UCSD-AML1 (cell line): ENCODE measurements around the gene SLC14A1.
"Not testable (repeated sequence)": the region's sequence is repeated elsewhere in the genome, so short reads cannot be mapped to it uniquely, and the experiment has no call there.

Experiments
- DNase-seq: peaks from one replicate; lab custom pipeline; 2025; ENCODE audit not compliant: unreplicated experiment; lab: John Stamatoyannopoulos, UW

Gene SLC14A1

DNA sequence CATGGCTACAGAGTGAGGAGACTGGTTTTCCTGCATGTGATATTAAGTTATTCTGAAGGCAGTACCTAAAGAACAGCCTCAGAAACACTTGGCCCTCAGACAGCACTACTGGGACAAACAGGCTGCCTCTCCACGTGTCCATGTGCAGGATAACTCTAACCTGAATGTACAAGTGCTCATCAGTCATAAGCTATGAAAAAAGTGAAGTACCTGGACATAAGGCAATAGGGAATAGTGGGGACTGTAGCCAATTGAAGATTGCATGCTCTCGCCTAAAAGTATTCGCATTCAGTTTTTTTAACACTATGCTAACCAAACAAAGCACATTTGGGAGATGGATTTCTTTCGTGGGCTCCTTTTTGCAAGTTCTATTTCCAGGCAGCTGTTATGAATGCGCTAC is 33.0 kb downstream of the SLC14A1 start:
- no peak for DNase-seq

DNA sequence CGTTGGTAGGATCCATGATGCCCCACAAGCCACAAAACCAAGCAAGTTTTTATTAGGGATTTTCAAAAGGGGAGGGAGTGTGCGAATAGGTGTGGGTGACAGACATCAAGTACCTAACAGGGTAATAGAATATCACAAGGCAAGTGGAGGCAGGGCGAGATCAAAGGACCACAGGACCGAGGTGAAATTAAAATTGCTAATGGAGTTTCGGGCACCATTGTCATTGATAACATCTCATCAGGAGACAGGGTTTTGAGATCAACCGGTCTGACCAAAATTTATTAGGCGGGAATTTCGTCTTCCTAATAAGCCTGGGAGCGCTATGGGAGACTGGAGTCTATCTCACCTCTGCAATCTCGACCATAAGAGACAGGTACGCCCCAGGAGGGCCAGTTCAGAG is 33.7 kb downstream of the SLC14A1 start:
- not testable (repeated sequence) for DNase-seq

DNA sequence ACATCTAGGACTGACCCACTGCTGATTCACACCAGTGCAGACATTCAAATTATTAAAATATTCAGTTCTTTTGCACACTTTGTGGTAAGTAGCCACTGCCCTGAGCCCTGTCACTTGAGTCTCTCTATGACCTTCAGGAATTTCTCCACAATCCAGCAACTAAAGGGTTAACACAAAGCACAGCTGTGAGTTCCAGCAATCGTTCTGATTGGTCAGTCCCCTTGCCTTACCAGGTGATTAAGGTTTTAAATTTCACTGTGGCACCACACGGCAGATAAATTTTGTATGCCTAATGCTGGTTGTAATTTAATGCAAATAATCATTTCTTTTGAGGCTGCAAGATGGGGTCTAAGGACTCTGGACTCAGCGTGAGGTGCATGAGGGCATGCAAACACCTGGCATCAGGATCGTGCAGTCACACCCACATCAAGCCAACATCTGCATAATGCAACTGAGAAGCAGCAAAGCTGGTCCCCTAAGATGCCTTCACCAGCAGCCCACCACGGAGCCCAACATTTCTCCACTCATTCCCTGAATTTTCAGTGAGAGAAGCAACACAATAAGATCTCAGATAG is 36.6 kb downstream of the SLC14A1 start:
- no peak for DNase-seq

DNA sequence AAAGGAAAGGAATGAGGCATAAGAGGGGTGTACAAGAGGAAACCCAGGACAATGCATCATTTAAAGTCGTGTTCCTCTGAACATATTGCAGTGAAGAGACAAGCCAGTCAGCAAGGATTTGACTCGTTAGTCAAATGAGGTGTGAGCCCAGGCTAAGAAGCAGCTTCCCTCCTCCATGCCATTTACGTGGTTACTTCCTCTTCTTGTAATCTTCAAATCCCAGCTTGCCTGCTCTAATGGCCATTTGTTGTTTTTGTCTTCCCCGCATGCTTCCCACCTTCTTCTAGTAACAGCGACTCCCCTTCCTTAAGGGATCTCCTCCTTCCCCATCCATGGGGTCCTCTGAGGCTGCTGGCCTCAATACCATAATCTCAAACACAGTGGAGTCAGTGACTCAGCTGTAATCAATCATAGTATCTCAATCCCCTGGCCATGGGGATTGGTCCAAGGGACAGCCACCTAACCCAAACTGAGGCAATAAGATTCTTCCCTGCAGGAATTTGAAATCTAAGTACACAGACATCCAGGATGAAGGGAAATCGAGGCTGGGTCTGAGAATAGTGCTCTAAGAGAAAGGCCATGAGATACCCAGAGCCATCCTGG is 37.6 kb downstream of the SLC14A1 start:
- peak; percentile 31 for DNase-seq

DNA sequence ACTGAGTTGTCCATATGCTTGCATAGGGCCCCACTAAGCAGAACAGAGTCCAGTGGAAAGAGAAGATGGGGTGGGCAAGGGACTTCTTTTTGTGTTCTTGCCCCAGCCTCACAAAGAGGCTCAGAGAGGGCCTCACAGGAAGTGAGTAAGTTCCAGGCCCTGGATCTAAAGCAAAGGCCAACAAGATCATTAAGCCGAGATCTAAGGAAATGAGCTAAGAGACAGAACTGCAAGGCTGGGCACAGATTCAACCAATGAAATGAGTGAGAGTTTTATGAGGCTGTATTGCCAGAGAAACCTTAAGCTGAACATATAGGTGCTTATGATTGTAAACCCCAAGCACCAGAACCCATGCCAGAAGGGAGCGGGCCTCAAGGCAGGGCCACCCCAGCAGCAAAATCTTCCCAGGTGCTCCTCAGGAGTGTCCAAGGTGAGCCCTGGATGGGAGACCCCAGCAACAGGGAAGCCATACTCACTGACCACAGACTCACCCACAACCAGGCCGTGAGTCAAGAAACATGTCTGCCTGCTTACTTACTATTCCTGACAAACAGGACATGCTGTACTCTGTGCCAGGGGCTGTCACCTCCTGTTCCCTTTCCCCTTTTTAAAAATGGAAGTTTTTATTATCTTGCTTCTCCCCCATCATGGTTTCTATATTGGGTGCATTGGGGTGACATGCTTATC is 40.2 kb downstream of the SLC14A1 start:
- no peak for DNase-seq

DNA sequence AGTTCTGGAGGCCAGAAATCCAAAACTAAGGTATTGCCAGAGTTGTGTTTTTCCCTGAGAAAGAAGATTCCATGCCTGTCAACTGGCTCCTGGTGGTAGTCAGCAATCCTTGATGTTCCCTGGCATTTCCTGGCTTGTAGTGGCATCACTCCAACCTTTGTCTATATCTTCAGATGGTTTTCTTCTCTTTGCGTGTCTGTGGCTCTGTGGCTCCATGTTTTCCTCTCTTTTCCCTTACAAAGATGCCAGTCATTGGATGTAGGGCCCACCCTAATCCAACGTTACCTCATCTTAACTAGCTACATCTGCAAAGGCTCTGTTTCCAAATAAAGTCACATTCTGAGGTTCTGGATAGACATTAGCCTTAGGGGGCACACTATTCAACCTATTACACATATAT is 41.8 kb downstream of the SLC14A1 start:
- DNase-seq = no peak

DNA sequence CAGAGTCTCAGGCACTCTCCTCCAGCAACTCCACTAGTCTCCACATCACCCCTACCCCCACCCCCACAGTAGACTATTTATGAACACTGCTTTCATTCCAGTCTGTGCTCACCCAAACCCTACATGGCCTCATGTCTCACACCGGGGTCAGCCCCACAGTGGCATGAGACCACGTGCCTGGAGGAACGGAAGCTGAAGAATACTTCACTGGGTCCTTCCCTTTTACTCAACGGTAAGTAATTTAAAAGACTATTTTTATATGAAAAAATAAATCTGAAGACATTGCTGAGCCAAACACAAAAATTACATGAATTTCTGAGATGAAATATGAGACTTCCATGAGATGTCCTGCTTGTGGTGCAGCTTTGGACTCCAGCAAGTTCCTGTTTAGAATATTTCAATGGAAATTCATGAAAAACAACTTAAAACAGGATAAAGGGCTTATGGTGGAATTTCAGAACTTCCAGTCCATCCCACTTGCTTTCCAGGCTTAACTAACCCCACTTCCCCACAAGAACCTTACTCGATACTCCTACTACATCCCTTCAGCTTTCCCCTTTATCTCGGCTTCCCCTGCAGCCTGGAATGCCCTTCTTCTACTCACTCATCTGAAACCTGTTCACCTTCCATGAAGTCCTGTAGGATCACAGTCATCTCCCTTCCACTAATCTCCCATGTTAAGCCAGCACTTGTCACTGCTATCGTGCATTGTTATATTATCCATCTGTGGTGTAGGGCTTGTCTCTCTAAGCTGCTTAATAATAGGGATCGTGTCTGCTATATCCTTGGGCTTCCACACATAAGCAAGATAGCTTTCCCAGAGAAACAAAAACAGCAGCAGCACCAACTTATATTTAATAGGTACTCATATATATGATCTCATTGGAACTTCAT is 47.9 kb downstream of the SLC14A1 start:
- no peak for DNase-seq

DNA sequence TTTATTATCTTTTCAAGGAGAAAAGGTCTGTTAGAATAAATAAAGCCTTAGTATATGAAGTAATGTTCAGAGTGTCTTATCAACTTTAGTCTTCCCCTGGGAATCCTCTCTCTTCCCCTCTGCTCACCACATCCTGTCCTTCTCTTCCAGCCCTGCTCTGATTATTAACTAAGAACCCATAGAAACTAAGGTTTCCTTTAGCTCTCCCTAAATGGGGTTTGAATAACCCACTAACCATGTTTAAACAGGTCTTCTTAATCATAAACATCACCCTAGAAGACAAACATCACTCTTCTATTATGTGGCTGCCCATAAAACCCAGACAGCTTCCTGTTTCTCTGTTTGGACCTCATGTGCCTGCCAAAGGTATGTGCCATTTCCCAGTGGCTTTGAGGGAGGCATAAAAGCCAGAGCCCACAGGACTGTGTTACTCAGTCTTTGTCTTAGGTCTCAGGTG is 50.1 kb downstream of the SLC14A1 start:
- DNase-seq = no peak

DNA sequence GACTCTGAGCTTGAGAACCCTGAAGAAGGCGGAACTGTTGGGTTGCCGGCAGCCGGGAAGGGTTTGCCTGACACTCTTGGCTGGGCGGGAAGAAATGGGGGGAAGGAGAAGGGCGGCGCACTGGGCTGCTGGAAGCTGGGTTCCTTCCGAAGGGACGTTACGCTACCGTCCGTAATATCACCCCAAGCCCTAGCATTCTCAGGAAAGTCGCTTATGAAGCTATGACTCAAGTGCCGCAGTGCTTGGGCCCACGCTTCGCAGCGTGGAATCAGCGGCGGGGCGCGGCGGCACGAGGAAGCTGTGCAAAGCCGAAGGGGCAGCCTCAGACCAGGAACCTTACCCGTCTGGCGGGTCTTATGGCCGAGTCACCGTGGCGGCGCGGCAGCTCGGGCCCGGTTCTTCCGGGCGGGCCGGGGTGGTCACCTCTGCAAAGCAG is 51.3 kb downstream of the SLC14A1 start:
- DNase-seq = peak; percentile 84

DNA sequence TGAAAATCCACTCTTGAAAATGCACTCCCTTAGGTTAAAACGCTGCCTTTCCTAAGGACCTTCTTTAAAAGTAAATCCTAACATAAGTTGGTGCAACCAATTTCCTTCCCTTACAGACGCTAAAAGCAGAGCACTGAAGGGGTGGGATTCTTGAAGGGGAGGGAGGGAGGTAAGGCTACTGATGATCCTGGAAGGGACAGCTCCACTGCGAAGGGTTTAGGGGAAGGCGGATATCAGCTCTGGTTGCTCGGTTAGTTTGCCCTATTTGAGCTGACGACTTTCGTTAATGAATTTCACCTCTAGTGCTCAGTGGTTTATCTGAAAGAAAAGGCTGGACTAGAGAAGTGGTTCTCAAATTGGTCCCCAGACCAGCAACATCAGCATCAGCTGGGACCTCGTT is 51.8 kb downstream of the SLC14A1 start:
- no peak for DNase-seq

DNA sequence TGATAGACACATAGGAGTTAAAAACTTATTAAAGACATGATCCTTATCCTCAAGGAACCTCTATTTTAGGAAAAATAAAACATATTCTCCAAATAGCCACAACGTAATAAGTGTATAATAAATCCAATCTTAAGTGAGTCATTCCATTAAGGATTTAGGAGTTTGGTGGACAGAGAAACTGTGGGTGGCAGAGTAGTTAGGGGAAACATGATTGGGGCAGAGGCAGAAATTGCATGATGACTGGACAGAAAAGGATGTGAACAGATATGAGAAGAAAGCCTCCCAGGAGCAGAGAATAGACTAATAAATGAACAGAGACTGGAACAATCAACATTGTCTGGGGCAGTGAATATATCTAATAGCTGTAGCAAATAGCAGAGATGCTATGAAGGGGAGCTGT is 53.4 kb downstream of the SLC14A1 start:
- no peak for DNase-seq

DNA sequence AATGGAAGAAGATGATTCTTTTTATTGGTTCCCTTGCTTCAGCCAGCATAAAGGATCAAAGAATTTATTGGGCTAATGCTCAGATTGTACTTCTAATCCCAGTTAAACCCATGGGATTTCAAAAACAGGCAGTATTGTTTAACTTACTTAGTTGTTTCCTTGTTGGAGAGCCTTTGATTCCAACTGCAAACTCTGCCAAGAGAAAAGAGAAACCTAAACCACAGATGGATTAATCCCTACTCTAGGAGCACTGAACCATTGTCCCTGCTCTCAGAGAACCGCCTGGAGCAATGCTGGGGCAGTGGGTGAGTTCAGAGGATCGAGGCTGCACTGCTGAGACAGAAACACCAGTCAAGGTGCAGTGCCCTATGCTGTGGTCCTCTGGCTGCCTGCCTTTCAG is 56.6 kb downstream of the SLC14A1 start:
- DNase-seq = no peak

DNA sequence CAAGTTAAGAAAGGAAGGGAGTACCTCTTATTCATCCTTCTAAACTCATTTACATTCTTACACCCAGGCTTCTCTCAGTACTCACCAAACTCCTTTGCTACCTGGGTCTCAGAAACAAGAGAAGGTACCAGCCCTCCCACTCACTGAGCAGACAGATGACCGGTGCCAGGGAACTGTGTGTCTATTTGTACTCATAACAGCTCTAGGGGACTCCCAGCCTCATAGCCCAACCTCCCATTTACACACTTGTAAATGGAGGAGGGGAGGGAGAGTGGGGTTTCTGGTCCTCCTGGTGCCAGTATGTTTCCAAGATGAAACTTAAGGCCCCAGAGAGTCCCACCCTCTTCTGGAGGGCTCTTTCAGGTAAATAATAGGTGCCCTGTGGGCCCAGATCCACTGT is 58.7 kb downstream of the SLC14A1 start:
- DNase-seq = no peak

DNA sequence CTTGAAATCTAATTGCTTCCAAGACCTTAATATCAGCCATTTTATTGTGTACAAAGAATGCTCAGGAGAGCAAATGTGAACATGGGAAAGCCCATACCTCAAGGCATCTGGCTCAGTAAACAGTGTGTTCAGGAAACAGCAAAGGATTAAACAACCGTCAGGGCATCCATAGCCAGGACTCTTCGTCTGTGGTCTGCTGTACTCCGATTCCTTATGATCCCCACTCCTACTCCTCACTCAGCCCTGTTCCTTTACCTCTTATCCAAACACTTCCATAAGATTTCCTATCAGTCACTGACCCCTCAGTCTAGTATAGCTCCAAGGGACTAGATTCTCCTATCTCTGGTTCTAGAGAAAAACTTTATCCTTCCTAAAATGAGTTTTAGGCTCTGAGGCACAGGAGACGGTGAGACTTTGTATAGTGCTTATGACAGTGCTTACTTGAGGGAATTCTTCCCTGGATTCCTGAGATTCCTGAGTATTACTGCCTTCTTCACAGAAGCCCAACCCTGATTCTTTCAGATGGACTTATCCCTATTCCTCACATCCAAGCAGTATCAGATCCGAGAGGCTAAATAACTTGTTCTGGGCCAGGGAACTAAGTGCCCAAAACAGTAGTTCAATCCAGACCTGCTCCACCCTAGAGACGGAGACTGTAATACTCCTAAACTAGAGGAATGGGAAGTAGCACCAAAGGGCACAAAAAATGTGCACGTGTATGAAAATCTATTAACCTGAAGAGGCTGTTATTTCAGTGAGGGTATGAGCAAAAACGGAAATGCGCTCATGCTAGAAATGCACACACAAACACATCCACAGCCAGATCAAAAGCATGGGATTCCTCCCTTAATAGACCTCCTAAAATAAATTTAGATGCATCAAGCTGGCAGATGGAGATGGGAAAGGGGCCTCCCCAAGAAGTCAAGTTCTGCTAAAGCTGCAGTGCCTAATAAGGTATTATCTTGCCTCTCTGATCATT is 59.4 kb downstream of the SLC14A1 start:
- DNase-seq = no peak

DNA sequence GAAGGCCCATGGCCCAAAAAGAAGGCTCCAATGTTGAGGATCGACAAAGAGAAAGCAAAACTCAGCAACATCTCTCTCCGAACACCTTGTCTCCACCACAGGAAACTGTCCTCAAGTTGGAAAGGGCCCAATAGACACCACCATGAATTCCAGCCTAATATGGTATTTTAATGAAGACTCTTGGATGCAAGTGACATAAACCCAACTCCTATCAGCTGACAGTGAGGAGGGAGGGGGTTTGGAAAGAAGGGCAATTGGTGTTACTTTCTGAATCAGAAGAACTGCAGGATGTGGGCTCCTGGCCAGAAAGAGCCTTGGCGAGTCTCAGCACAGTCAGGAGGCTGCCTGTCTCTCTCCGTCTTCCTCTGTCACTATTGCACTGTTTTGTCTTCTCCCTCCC is 61.2 kb downstream of the SLC14A1 start:
- no peak for DNase-seq

DNA sequence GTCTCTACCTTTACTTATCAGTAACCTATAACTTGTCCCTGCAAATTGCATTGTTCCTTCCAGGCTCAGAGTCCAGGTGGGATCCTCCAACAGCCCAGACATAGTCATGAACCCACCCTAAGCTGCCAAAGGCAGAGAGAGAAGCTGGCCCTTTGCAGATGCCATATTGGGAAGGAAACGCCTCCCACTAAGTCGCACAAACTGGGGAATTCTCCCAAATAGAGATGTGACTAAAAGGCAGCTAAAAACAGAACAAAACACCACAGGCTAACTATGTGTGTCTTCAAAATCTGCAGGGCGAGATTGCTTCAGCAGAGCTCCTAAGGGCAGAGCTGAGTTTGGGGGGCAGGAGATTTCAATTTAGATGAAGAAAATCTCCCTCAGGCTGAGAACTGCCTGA is 63.0 kb downstream of the SLC14A1 start:
- no peak for DNase-seq

DNA sequence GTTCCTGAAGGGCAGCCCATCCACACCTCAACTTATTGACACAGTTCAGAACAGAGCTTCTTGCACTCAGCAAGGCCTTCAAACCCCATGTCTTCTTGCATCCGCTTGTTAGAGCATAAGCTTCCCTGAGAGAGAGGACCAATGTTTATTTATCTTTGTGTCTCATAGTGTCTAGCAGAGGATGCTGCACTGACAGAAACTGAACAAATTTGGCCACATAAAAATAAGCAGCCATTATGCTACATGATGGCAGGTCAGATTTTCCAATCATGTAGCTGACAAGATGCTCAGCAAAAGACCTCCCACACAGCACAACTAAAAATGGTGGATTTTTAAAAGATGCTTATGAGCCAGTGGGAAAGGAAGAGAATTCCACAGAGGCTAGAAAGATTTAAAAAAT is 63.4 kb downstream of the SLC14A1 start:
- no peak for DNase-seq

DNA sequence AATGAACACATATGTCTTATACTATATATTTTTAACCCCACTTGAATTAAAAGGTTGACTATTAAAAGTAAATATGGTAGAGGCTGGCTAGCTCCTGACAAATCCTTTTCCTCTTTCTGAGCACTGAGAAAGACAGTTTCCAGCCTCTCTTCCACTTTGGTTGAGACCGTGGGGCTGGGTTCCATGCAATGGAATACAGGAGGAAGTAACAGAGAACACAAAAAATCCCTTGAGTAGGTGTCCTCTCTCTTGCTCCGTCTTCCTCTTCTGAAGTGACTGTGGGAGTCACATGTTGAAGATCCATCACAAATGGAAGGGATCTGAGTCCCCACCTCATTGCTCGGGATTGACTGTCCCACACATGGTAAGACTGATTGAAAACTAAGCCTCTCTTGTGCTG is 64.9 kb downstream of the SLC14A1 start:
- no peak for DNase-seq

DNA sequence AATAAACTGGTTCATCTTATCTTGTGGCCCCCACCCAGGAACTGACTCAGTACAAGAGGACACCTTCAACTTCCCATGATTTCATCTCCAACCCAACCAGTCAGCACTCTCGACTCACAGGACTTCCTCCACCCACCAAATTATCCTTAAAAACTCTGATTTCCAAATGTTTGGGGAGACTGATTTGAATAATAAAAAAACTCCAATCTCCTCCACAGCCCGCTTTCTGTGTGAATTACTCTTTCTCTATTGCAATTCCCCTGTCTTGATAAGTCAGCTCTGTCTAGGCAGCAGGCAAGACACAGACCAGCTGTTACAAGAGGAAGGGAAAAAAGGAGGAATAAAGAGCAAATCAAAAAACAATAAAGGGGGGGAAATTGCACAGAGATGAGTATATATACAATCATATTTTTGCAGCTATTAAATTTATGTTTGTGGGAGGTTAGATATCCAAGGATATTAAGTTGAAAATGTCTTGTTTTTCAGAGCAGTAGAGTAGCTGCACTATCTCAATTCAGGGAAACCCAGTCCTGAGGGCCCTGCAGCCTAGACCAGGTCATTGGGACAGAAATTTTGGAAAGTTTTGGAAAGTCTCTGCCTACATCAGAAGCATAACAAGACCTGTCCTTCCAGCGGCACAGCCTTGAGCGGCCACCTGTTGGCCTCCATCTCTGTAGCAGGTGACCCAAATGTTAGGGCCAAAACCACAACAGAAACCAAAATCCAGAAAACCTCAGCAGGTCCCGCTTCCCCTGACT is 68.7 kb downstream of the SLC14A1 start:
- DNase-seq = no peak
